ENCODE results near the gene ATP5MG.
"Not testable (repeated sequence)": the region's sequence is repeated elsewhere in the genome, so short reads cannot be mapped to it uniquely, and the experiment has no call there.

Gene ATP5MG

DNA sequence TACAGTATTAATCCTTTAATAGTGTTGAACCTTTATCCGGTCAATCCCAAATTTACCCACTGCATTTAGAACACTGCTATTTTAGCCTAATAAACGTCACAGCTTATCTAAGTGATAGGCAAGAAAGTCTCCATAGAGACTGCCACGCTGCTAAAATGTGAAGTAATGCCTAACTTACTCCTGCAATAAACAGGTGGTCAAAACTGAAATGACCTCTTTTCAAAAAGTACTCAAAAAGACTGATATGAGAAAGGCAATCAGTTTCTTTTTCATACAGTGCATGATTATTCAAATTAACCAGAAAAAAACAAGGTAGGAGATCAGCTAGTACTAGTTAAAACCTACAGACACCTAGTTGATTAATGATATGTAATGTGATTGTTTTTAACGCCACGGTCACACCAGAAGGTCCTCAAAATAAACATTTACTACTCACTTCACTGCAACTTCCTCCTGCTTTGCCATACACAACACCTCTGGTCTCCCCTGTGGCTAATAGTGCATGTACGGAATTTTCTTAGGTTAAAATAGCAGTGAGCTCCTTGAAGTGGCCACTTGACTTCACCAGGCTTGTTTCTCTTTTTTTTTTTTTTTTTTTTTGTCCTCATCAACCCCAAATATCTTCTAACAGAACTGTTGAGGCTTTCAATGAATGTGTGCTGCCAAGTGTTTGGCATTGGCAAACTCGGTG is 8.8 kb downstream of the ATP5MG start:
- no peak for DNase-seq

DNA sequence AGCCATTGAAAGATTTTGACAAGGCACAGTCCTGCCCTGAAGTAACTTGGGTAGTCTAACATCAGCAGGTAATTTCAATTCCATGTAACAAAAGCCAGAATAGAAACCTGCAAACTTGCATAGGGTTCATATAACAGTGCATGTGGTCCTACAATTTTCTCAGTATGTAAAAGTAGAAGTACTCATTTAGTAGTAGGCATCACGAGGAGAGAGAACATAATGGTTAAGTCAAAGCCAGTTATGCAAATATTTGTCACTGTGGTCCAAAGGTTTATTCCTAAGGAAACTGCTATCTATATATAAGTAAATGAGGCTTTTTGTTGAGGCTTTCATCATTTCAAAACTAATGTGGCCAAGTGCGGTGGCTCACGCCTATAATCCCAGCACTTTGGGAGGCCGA is 10.1 kb downstream of the ATP5MG start:
- DNase-seq, result no peak

DNA sequence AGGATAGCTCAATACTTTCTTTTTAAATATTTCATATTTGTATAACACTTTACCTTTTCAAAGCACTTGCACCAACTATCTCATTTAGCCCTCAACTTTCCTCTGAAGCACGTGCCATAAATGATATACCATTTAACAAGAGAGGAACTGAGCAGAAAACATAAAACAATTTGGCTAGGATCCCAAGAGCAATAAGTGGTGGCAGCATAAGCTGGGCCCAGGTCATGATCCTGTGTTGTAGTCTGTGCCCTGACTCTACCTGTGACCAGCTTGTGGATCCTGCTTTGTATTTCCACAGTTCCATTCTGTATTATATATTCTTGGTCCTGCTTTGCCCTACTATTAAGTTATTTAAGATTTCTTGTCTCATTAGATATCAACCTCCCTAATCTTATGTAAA is 11.5 kb downstream of the ATP5MG start:
- no peak for DNase-seq

DNA sequence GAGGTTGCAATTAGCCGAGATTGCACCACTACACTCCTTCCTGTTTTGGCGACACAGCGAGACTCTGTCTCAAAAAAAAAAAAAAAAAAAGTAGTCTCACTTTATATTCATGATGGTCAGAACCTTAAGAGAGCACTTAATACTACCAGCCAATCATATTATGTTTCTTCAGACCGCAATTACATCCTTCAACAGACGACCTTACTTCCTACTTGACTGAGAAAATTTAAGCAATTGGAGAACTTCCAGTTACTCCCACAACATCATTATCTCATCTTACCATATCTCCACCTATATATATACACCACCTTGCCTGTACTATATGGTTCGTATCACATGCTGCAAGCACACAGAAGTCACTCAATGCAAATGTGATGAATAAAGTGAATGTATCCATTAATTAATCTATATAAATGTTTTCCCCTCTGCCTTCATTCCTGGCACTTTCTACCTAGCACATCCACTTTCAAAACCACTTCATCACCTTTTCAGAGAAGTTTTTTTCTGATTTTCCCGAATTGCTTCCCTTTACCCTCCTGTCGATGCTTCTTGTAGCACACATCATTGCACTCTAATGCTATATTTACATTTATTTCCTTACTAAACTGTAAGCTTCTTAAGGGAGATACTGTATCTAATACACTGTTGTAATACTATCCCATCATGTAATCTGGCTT is 13.8 kb downstream of the ATP5MG start:
- DNase-seq, result no peak

DNA sequence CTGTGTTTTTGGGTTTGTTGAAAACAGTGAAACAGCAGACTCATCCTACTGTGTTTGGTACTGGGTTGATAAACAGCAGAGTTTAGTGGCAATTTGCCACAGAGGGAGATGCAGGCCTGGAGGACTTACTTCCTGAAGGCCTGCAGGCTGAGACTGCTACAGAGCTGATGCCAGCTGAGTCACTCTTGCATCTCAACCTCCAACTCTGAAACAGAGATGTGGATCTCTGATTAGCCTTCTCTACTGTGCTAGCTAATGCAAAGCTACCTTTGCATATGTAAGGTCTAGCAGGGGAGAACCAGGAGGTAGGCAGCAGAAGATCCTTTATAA is 14.3 kb downstream of the ATP5MG start:
- DNase-seq, result no peak

DNA sequence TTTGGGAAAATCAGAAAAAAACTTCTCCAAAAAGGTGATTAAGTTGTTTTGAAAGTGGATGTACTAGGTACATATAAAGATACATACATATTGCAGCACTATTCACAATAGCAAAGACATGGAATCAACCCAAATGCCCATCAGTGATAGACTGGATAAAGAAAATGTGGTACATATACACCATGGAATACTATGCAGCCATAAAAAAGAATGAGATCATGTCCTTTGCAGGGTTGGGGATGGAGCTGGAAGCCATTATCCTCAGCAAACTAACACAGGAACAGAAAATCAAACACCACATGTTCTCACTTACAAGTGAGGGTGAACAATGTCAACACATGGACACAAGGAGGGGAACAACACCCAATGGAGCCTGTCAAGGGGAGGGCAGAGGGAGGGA is 15.5 kb downstream of the ATP5MG start:
- DNase-seq, result not testable (repeated sequence)

DNA sequence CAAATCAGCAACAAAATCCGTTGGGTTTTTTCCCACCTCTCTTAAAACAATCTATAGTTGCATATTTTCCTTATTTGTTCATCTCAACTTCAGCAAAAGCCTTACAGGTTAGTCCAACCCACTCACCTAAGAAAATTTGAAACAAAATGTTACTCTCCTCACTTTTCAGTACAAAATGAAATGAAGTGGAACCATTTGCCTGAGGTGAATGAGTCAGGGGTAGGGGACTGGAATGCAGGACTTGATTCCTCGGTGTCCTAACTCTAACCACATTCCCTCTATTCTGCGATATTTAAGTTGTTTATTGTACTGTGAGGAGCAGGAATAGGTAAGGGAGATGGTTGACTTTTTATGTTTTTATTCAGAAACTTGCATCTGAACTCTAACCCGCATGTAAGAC is 16.4 kb downstream of the ATP5MG start:
- no peak for DNase-seq

DNA sequence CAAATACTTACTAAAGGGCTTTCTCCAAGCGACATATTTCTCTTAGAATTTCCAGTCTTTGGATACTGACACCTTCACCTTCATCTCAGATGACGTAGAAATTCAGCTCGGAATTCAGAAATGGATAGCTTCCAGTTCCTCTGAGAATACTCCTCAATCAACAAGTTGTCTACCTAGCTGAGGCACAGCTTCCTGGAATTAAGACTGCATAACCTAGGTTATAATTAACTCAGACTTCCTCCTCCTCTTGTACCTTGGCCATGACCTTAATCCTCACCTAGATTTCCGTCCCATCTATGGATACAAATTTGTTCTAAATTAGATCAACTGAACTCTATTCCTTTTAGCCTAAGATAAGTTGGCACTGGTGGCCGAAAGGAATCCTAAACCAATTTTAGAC is 17.4 kb downstream of the ATP5MG start:
- DNase-seq, result no peak

DNA sequence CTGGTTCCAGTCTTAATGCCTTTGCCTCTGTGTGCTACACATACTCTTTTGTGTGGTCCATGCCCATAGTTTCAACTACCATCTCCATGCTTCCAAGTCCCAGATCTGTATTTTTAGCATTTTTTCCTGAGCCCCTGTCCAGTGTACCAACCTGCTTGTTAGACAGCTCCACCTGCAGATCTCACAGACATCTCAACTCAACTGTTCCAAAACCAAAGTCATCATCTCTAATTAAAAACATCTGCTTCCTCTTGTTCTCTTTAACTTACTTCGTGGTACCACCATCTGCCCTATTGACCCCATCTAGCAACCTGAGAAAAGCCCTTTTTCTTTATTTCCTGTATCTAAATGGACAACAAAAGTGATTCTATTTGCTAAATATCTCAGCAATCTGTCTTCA is 26.3 kb downstream of the ATP5MG start:
- DNase-seq, result no peak

DNA sequence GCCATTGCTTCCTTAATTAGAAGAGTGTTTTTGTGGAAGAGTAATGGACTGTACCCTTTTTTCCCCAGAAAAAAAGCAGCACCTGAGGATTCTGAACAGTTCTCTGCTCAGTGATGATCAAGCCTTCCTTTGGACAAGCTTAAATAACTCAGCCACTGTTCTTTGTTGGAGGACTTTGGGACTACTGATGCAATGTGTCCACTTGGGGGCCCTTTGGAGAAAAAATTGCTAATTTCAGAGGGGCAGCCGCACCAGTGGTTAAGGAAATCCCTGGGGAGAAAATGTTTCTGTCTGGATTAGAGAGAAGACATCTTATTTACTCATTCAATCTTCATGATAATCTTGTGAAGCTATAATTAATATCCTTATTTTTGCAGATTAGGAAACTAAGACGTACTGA is 29.6 kb downstream of the ATP5MG start:
- DNase-seq, result no peak

DNA sequence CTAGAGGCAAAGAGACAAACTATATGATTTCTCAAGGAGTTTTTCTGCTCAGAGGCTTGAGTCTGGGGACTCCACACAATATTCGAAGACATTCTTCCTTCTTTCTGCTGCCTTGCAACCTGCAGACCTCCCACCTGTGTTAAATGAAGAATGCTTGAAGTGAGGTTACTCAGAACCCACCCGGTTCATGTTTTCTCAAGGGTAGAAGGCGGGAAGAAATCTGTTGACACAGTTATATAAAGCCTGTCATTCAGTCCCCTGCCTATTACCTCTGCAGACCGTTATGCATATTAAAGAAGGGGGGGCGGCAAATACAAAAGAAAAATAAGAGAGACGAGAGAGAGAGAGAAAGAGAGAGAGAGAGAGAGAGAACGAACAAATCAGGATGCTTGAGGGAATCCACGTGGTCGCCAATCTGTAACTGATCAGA is 32.7 kb downstream of the ATP5MG start:
- no peak for DNase-seq

DNA sequence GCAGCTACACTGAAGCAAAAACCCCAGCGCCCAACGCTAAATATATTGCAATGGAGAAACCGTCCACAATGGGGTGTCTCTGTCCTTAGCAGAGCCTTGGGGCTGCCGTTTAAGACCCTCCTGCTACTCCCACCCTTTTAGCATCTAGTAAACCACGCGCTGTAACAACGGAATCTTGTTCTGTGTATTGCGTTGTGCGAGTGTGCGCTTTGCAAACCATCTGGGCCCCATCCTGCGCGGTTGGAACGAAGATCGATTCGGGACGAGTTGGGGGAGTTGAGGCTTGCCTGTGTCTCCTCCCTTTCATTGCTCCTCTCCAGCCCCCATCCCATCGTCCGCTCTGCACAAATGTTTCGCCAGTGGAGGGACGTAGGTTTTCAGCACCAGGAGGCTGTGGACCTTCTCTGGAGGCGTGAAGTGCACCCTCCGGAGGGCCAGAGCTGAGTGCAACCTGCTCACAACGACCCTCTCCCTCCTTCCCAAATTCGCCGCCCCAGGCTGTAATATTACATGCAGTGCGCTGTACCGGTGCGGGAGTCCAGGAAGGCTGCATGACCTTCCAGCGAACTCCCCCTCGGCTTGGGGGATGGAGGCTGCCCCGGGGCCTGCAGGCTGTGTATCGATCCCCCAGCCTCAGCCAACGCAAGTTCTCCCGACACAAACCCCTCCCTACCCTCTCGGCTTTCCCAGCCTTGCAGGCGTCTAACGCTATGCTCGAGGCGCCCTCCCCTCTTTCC is 33.3 kb downstream of the ATP5MG start:
- no peak for DNase-seq

DNA sequence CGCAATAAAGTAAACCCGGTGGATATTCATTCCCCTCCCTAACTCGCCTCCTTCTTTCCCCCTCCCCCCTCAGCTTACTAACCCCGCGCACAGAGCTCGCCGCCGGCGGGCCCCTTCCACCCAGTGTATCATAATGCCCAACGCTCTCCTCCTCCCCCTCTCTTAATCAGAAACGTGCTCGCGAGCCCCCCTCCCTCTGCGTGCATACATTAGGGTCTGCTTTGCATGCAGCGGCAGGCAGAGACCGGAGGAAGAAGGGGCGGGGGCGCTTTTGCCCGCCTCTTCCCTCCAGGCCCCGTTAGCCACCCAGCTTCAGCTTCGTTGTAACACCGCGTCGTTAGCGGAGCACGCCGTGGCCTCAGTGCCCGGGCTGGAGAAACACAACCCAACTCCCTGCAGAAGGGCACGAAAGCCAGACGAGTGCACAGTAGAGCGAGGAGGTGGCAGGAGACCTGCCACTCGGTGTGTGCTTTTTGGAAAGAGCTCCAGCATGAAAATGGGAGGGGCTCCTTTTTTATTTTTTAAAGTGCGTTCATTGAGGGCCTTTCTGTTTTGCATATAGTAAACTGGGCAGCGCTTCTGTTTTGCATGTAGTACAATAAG is 34.0 kb downstream of the ATP5MG start:
- no peak for DNase-seq

DNA sequence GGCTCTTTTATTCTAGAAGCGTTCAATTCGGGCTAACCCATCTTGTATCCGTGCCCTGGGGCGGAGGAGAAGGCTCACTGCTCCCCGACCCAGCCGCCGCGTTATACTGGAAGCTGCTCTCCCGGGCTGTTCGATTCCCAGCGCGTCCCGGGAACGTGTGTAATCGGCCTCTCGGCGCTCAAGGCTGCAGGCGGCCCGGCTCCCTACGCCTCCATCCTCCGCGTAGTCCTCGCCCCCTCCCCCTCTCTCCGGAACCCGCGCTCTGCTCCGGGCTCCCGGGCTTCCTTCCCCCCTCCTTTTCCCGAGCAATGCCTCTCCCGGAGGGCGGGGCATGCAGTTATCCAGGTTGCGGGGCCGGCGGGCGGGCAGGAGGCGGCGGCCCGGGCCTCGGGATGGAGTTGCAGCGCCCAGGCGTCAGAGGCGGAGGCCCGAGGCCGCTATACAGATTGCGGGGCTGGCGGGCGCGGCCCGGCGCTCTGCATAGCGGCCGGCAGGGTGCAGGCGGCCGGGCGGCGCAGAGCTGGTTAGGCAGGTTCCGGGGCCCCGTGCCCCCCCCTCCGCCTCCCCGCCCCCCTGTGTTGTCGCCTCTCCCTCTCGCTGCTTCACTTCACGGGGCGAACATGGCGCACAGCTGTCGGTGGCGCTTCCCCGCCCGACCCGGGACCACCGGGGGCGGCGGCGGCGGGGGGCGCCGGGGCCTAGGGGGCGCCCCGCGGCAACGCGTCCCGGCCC is 34.7 kb downstream of the ATP5MG start, which contains the start of gene KMT2A:
KMT2A (plus strand) TSS at position 600 of the 732 bp plus-strand sequence; CDS start at position 621, 21 bp downstream.
- DNase-seq, result peak; percentile 78

DNA sequence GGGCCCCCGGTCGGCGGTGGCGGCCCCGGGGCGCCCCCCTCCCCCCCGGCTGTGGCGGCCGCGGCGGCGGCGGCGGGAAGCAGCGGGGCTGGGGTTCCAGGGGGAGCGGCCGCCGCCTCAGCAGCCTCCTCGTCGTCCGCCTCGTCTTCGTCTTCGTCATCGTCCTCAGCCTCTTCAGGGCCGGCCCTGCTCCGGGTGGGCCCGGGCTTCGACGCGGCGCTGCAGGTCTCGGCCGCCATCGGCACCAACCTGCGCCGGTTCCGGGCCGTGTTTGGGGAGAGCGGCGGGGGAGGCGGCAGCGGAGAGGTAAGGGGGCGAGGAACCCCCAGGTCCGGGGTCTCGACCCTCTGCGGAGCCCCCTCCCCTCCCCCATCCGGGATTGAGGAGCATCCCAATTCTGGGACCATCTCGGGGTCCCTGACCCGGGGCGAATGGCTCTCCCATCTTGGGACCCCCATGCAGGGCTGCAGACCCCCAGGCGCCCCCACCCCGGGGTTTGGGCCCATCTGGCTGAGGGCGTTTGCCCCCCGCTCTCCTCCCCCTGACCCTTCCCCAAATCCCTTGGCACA is 35.3 kb downstream of the ATP5MG start:
- no peak for DNase-seq

DNA sequence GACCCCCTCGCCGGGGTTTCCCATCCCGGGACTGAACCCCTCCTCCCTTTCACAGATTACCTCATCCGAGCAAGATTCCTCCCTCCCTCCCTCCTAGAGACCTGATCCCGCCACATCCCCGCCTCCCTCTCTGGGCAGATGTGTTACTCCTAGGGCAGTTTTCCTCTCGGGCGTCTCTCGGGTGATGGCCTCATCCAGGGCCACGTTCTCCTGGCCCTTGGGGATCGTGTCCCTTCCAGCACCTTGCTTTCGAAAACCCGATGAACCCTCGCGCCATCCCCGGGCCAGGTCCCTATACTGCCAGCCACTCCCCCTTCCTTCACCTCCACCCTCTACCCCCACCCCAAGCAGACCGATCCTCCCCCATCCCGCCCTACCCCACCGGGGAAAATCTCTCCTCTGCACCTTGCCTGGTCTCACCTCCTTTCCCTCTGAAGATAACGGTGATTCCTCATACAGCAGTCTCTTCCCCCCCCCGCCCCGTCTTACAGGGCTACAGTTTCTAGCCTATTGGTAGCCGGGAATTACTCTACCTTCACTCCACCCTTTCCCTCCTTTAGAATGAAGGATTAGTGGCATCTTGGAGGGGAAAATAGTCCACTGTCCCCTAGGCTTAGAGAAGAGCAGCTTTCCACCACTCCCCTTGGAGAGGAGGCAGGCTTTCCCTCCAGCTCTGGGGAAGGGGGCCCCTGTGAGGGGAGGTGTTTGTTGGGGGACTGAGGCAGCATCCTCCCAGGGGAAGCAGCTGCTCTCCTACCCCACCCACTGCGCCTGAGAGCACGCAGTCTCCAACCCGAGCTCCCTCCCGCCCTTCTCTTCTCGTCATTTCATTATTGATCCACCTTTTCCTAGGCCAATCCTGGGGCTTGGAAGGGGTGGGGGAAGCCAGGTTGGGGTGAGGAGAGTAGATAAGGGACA is 36.1 kb downstream of the ATP5MG start:
- DNase-seq, result no peak

DNA sequence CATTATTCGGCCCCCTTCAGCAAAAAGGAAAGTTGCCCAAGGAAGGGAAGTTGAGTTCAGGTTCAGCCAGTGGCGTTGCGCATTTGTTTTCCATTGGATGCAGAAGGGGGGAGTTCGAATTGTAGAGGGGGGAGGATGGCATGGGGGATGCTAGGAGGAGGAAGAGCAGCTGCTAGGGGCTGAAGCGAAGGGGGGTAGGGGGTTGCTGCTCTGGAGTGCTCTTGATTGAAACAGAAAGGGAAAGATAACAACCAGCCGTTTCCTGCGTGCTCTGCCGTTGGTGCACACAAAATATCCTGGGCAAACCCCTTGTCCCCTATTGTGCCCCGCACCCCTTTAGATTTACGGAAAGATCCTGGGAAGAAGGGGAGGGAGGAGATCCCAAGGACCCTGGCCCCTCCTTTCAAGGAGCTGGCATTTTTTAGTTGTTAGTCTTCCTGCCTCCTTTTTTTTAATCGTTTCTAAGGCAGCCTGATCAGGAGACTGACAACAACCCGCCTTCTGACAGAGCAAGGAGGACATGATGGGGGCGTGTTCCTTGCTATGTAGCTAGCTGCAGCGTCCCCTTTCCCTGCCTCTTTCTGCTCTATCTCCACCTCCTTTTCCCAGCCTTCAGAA is 37.0 kb downstream of the ATP5MG start:
- no peak for DNase-seq

DNA sequence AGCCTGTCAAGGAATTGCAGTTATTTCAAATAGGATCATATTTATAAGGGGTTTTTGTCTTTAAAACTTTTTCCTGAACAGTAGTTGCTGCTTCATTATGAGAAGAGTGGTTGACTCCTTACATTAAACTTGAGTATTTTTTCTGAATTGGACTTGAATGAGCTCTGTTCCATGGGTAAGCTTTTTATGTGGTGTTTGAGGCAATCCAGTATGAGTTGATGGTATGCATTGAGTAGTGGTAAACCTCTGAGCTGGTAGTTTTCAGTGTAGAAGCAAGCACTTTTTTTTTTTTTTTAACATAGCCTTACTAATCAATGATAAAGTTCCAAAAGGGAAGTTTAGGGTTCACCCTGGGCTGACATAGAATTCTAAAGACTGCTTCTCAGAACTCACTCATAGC is 38.2 kb downstream of the ATP5MG start:
- no peak for DNase-seq

DNA sequence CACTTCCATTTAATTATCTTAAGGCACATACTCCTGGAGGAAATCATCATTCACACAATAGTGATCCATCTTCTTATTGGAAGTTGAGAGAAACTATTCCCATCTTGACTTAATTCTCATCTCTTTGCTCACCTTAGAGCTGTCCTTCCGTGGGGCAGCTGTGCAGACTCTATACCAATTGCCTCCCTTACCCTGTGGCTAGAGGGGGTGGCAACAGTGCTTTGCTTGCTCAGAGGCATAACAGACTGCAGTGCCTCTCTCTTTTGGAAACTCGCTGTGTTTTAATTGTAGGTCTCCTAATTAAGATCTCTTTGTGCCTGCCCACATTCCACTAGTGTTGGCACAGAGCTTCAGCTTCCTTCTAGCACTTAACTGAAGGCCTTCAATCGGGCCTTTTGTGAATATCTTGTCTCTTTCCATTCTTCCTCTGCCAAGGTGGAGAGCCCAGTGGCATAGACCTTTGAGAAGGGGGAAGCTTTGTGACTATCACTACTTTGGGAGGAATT is 40.4 kb downstream of the ATP5MG start:
- no peak for DNase-seq

DNA sequence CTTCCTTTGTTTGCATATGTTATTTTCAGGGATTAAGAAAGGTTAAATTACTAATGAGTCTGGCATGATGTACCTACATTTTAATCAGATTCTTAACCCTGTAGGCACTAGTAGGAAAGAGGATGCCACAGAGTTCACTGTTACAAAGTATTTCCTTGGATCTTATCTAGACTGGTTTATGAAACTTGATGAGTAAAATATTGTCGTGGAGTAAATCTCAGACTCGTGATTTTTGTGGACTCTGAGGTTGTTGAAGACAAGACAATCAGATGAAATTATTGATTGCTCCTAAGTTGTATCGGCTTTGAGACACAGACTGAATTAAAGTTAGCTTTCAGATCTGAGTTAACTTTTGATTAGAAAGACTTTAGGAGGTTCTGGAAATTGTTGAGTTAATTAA is 40.9 kb downstream of the ATP5MG start:
- no peak for DNase-seq

Data from GOT3 (cell line).